Measurements from ENCODE around the gene ERICH4. TPM values are rescaled to one million over a fixed set of nuclear protein-coding genes. Genes with fewer than 3 reads are reported as not detected.
A peak's percentile ranks its signal among the peaks of the same experiment; 100 is the strongest.

ERICH4 gene
- total RNA-seq, 3 donors from 2014 or later, result not detected

DNA sequence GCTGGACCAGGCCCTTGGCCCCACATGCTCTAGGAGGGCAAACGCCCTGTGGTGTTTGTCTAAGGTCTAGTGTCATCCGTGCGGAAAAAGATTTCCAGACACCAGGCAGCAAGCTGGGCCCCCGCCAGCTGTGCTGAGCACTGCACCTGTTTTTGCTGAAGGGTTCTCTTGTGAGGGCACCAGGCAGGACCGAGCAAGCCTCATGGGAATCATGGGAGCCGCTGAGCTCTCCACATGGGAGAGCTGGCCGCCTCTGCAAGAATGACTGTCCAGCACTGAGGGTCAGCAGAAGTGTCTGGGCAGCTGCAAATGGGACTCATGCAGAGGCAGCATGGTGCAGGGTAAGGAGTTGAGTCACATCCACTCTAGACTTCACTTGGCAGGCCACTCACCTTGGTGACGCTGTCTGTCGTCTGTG lies 27.8 kb upstream of the ERICH4 start:
- no peak overlapping the region for H3K4me3 ChIP-seq
- TF ChIP-seq CTCF (IDR thresholded peaks at IDR 0.05), result no peak
- intact Hi-C loops (cut with DNase I, micrococcal nuclease), result no loop called here
- ATAC-seq, result no peak
- peaks cover 6% of the 10 kb centered on the region for H3K36me3 ChIP-seq (ENCODE audit: low read depth)
- peaks cover 4% of the 10 kb centered on the region for H3K4me1 ChIP-seq (ENCODE audit: low read depth)
- DNase-seq, result no peak
- no peaks in the 10 kb centered on the region for H3K9me3 ChIP-seq

DNA sequence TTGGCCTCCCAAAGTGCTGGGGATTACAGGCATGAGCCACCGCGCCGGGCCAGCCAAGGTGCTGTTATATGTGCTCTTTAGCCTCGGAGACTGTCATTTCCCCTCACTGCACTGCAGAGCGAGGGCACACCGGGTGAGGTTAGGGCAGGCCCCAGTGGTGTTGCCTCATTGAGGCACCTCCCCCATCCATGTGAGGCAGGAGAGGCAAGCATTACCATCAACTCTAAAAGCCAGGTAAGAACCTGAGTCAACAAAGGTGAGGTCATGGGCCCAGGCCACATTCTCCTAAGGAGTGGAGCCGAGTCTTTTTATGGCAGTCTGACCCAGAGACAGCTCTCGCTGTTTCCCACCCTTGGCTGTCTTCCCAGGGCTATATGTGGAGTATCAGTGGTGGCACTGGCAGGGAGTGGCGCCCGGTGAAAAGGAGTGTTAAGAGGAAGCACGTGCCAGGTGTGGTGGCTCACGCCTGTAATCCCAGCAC lies 26.7 kb upstream of the ERICH4 start:
- peaks cover 6% of the 10 kb centered on the region for H3K4me1 ChIP-seq (ENCODE audit: low read depth)
- peak overlapping the region; percentile 9 for H3K4me3 ChIP-seq
- no peaks in the 10 kb centered on the region for H3K9me3 ChIP-seq
- peaks cover 6% of the 10 kb centered on the region for H3K36me3 ChIP-seq (ENCODE audit: low read depth)
- DNase-seq, result peak; percentile 88 to 98 (median 88)
- intact Hi-C loops (cut with DNase I, micrococcal nuclease), result no loop called here
- ATAC-seq, result peak; percentile 96
- TF ChIP-seq CTCF (IDR thresholded peaks at IDR 0.05), result no peak

GRCh38 chr19:41420101-41420880 lies 22.7 kb upstream of the ERICH4 start:
- TF ChIP-seq CTCF (IDR thresholded peaks at IDR 0.05), result no peak
- no peak for ATAC-seq
- Histone ChIP-seq H3K36me3 (ENCODE audit: low read depth) (peaks cover 6% of the 10 kb centered on the region), H3K9me3 (no peaks in the 10 kb centered on the region), H3K4me1 (ENCODE audit: low read depth) (peaks cover 12% of the 10 kb centered on the region), H3K4me3 (no peak overlapping the region)
- DNase-seq, result no peak
- intact Hi-C loops (cut with DNase I, micrococcal nuclease), result no loop called here

DNA sequence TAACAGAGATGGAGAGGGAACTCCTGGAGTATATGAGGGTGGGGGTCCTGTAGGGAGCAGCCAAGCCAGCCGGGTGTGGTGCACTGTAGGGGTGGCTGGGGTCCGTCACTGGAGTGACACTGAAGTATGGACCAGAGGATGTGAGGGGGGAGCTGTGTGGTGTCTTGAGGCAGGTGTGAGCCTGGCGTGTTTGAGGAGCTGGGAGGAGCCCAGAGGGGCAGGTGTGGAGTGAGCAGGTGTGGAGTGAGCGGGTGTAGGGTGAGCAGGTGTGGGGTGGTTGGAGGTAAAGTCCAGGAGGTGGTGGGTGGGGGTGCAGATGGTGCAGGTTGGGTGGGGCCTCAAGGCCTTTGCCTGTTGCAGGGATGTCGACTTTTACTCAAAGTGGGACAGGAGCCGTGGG lies 21.6 kb upstream of the ERICH4 start:
- no peak for TF ChIP-seq CTCF (IDR thresholded peaks at IDR 0.05)
- H3K9me3 ChIP-seq, result no peaks in the 10 kb centered on the region
- peaks cover 14% of the 10 kb centered on the region for H3K4me1 ChIP-seq (ENCODE audit: low read depth)
- DNase-seq (peak; percentile 75 to 81 (median 81)), ATAC-seq (peak; percentile 75)
- intact Hi-C loops (cut with DNase I, micrococcal nuclease), result no loop called here
- H3K4me3 ChIP-seq, result no peak overlapping the region
- peaks cover 6% of the 10 kb centered on the region for H3K36me3 ChIP-seq (ENCODE audit: low read depth)

GRCh38 chr19:41421973-41422372 lies 21.0 kb upstream of the ERICH4 start:
- ATAC-seq (no peak), DNase-seq (no peak)
- TF ChIP-seq CTCF (IDR thresholded peaks at IDR 0.05), result no peak

More at GRCh38 chr19:41421973-41422372, 21.0 kb upstream of the ERICH4 start:
- intact Hi-C loops (cut with DNase I, micrococcal nuclease), result no loop called here
- H3K4me3 ChIP-seq, result no peak overlapping the region
- H3K36me3 ChIP-seq (ENCODE audit: low read depth), result peaks cover 6% of the 10 kb centered on the region
- H3K9me3 ChIP-seq, result no peaks in the 10 kb centered on the region
- H3K4me1 ChIP-seq (ENCODE audit: low read depth), result peaks cover 14% of the 10 kb centered on the region

All from mucosa of descending colon (tissue), 3 donors.